T-helper 1 cell treated with Interleukin-12 subunit alpha and Interleukin-12 subunit beta and Interleukin-4 antibody, amounts not matched to agents 30 μg/mL and 1 μg/mL, for 36 hours (primary cell): Measurements from ENCODE around the gene NAPB.

ENCODE experiments used
- H3K27ac Mint-ChIP-seq: one replicate; pipeline ENCODE4 v1.8.0; 2021; ENCODE audit warnings: mild to moderate bottlenecking, mixed read lengths
- H3K27me3 Mint-ChIP-seq: one replicate; pipeline ENCODE4 v1.8.0; 2021; ENCODE audit warnings: low read depth, mixed read lengths
- H3K36me3 Mint-ChIP-seq: one replicate; pipeline ENCODE4 v1.8.0; 2021; ENCODE audit warnings: low read depth, mixed read lengths
- H3K4me1 Mint-ChIP-seq: one replicate; pipeline ENCODE4 v1.8.0; 2021; ENCODE audit warnings: low read depth, mixed read lengths
- H3K4me3 Mint-ChIP-seq: one replicate; pipeline ENCODE4 v1.8.0; 2021; ENCODE audit warnings: mild to moderate bottlenecking, moderate library complexity, mixed read lengths
- H3K9me3 Mint-ChIP-seq: one replicate; pipeline ENCODE4 v1.8.0; 2021; ENCODE audit warnings: mixed read lengths

The NAPB gene

DNA sequence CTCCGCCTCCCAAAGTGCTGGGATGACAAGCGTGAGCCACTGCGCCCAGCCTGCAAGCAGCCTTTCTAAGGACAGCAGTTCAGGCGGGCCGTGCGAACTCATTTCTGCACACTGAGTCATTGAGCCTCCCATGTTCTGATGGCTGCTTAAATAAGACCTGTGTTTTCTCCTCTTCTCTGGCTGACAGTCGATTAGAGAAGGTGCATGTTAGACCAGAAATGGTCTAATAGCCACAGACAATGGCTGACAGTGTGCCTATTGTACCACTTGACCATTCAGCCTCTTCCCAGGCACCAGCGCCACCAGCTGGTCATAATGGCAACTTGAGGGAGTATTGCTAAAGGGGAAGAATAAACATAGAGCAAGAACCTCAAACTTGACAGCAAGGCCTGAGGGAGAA, 25.2 kb upstream of the NAPB start:
- Mint-ChIP-seq H3K27me3 (peaks cover 9% of the 10 kb centered on the region), H3K4me3 (no peak overlapping the region), H3K4me1 (peaks cover 11% of the 10 kb centered on the region)

DNA sequence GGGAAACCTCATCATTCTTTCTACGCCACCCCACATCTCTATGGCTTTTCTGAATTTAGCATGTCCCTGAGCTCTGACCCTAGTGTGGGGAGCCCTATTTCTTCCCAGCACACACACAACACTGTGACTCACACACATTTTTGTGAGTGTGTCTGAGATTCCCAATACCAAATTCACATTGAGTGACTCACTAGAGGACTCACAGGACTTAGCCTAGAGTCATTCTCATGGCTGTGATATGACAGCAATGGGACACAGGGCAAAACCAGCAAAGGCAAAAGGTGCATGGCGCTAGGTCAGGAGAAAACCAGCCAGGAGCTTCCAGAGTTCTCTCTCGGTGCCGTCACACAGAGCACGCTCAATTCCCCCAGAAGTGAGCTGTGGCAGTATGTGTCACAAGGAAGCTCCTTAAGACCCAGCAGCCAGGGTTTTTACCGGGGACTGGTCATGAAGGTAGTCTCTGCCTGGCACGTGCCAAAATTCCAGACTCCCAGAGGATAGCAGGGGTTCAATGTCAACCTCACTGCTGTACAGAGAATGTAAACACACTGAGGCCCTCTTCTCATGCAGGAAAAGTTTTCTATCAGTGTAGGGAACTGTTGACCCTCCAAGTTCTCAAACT, 24.4 kb upstream of the NAPB start:
- peaks cover under 1% of the 10 kb centered on the region for H3K27me3 Mint-ChIP-seq
- no peaks in the 10 kb centered on the region for H3K9me3 Mint-ChIP-seq
- no peak overlapping the region for H3K4me3 Mint-ChIP-seq
- H3K27ac Mint-ChIP-seq: no peak overlapping the region
- H3K36me3 Mint-ChIP-seq: no peaks in the 10 kb centered on the region
- peaks cover 11% of the 10 kb centered on the region for H3K4me1 Mint-ChIP-seq

More for the DNA sequence above, 25.2 kb upstream of the NAPB start:
- Mint-ChIP-seq H3K9me3 (no peaks in the 10 kb centered on the region), H3K36me3 (no peaks in the 10 kb centered on the region), H3K27ac (no peak overlapping the region)

DNA sequence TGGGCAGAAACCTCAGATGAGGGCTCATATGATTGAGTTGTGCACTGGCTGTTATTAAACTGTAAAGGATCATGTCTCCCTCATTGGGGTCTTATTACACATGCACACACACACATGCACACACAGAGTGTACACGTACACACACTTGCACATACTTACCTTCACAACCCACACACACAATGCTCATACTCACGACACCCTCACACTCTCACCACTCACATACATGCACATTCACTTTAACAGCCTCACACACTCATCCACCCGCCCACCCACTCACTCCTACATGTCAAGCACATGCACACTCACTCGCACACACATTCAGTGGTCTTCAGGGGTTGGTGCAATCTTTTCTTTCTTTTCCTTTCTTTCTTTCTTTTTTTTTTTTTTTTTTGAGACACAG, 23.6 kb upstream of the NAPB start:
- Mint-ChIP-seq H3K9me3 (no peaks in the 10 kb centered on the region), H3K4me1 (peaks cover 8% of the 10 kb centered on the region), H3K36me3 (no peaks in the 10 kb centered on the region), H3K27me3 (no peaks in the 10 kb centered on the region), H3K27ac (no peak overlapping the region), H3K4me3 (no peak overlapping the region)

DNA sequence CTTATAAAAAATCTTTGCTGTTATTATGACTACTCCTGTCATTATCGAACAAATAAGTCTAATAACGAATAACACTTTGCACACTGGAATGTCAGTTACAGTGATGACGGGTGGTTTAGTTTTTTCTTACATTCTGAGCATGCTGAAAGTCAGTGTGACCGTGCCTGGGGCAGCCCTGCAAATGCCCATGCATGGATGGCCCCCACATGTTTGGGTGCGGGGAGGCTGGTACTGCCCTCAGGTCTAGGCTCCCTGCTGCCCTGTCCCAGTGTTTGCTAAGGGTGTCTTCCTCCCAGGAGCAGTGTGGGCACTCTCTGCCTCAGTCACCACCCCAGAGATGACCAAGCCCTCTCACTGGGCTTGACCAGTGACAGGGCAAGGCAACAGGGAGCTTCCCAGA, 21.1 kb upstream of the NAPB start:
- H3K27ac Mint-ChIP-seq: no peak overlapping the region
- no peaks in the 10 kb centered on the region for H3K36me3 Mint-ChIP-seq
- no peaks in the 10 kb centered on the region for H3K9me3 Mint-ChIP-seq
- no peaks in the 10 kb centered on the region for H3K4me1 Mint-ChIP-seq
- H3K4me3 Mint-ChIP-seq: no peak overlapping the region
- H3K27me3 Mint-ChIP-seq: peaks cover 4% of the 10 kb centered on the region

DNA sequence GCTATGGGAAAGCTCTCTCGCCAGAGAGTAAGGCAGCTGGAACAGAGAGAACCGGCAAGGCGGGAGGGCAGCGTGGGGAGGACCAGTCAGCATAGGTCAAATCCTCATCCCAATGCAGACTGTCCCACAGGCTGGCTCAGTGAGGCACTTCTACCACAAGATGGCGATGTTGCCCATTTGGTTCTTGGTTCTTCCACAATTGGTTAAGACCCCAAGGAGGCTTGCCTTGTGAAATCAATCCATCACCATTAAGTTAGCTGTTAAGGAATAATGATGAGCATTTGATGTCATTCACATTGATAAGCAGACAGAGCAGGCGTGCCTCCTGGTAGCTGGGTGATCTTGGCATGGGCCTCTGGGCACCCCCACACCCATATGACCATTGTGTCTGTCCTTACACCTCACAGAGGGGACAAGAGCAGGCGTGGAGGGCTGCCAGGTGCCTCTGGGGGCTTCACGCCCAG, 20.6 kb upstream of the NAPB start:
- peaks cover 4% of the 10 kb centered on the region for H3K27me3 Mint-ChIP-seq
- H3K27ac Mint-ChIP-seq: no peak overlapping the region
- no peak overlapping the region for H3K4me3 Mint-ChIP-seq
- H3K36me3 Mint-ChIP-seq: no peaks in the 10 kb centered on the region
- no peaks in the 10 kb centered on the region for H3K9me3 Mint-ChIP-seq
- H3K4me1 Mint-ChIP-seq: no peaks in the 10 kb centered on the region

DNA sequence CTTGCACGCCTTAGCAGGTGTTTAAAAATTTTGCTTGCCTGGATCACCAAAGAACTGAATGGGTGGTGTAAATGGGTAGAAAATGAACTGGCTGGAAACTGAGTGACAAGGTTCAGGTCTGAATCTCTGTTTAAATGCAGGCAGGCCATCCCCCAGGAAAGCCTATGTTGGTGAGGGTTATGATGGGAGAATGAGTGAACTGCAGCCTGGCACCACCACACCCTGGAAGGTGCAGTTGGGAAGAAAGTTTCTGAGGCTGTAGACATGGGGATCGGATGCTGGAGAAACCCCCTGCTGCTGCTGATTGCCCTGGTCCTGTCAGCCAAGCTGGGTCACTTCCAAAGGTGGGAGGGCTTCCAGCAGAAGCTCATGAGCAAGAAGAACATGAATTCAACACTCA, 18.7 kb upstream of the NAPB start:
- Mint-ChIP-seq H3K27ac (no peak overlapping the region), H3K27me3 (peaks cover 11% of the 10 kb centered on the region), H3K9me3 (no peaks in the 10 kb centered on the region), H3K36me3 (no peaks in the 10 kb centered on the region), H3K4me1 (no peaks in the 10 kb centered on the region), H3K4me3 (no peak overlapping the region)

DNA sequence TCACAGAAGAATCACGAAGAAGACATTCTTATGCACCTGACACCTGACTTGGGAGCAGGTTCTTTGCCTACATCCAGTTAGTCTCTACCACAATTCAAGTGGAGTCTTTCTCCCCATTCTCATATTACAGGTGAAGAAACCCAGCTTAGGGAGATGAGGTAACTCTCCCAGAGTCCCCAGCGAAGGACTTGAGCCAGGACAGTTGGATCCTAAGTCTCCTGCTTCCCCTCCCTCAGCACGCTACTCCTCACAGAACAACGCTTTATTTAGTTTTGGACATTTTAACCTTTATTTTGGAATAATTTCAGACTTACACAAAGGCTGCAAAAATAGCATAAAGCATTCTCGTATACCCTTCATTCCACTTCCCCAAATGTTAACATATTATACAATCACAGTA, 17.4 kb upstream of the NAPB start:
- H3K4me1 Mint-ChIP-seq: no peaks in the 10 kb centered on the region
- H3K27me3 Mint-ChIP-seq: peaks cover 16% of the 10 kb centered on the region
- no peak overlapping the region for H3K4me3 Mint-ChIP-seq
- H3K27ac Mint-ChIP-seq: no peak overlapping the region
- H3K36me3 Mint-ChIP-seq: no peaks in the 10 kb centered on the region
- H3K9me3 Mint-ChIP-seq: no peaks in the 10 kb centered on the region

DNA sequence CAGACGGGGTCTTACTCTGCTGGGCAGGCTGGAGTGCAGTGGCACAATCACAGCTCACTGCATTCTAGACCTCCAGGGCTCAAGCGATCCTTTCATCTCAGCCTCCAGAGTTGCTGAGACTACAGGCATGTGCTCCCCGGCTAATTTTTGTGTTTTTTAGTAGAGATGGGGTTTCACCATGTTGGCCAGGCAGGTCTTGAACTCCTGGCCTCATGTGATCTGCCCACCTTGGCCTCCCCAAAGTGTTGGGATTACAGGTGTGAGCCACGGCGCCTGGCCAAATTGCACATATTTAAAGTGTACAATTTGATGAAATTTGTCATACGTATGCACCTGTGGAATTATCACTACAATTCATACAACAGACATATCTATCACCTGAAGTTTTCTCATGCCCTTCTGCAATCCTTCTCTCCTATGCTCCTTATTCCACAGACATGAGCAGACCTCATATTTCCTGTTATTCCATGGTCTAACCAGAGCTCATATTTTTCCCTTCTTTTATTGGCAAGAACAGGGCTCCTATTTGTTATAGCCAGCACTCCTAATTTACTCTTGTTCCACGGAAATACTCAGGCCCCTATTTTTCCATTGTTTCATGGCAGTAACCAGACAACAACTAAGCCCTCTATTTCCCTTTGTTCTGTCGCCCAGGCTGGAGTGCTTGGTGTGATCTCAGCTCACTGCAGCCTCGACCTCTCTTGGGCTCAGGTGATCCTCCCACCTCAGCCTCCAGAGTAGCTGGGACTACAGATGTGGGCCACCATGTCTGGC, 16.0 kb upstream of the NAPB start:
- Mint-ChIP-seq H3K27me3 (peaks cover 16% of the 10 kb centered on the region), H3K4me3 (no peak overlapping the region), H3K9me3 (no peaks in the 10 kb centered on the region), H3K4me1 (no peaks in the 10 kb centered on the region), H3K27ac (no peak overlapping the region), H3K36me3 (no peaks in the 10 kb centered on the region)

DNA sequence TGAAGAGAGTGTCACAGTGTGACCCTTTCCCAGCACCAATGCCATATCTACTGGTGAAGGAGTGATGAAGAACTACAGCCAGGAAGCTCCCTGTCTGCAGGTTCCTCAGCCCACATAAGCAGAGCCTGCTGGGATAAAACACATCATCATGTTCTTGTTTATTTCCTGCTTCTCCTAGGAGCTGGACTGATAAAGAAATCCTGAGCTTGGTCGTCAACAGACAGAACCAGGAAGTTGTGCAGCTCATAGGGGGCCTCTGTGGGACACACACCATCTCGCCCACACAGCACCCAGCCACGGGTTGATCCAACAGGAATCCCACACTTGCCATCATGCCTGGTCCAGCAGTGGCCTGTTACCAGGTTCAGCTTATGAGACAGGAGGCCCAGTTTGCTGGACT, 15.4 kb upstream of the NAPB start:
- H3K27ac Mint-ChIP-seq: no peak overlapping the region

DNA sequence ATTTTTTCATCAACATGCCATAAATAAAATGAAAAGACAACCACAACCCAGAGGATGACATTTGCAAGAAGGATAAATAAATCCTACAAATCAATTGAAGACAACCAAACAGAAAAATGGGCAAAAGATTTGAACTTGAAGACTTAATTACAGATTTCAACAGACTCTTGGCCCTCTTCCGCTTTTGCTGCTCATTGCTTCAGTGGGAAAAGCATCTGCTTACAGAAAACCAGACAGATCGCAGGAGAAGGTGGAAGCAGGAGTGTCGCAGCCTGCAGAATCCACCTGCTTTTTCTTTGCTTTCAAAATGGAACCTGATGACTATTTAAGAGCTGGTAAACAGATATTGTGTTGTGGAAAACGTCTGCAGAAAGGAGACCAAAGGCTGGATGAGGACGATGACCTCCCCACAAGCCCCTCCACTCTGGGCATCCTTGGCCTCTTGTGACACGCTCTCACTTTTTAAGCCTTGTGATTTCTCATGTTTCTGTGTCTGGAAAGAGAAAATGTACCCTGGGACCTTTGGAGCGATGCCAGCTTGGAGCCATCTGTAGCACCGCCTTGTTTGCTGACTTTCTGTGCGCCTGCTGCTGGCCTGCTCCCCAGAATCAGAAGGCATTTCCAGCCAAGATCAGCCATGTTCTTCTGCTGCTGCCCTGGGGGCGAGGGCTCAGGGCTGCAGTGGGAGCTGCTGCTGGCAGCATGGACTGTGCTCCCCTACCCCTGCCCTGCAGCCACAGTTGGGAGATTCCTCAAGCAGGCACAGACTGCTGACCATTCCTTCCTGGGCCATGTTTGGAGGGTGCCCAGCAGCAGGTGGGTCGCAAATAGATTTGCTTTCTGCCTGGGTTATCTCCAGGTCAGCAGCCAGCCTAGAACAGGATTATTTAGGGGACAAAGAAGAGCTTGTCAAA, 14.6 kb upstream of the NAPB start:
- no peaks in the 10 kb centered on the region for H3K36me3 Mint-ChIP-seq
- no peak overlapping the region for H3K4me3 Mint-ChIP-seq

More for the DNA sequence above, 15.4 kb upstream of the NAPB start:
- Mint-ChIP-seq H3K4me3 (no peak overlapping the region), H3K4me1 (no peaks in the 10 kb centered on the region), H3K36me3 (no peaks in the 10 kb centered on the region), H3K27me3 (peaks cover 16% of the 10 kb centered on the region), H3K9me3 (no peaks in the 10 kb centered on the region)

DNA sequence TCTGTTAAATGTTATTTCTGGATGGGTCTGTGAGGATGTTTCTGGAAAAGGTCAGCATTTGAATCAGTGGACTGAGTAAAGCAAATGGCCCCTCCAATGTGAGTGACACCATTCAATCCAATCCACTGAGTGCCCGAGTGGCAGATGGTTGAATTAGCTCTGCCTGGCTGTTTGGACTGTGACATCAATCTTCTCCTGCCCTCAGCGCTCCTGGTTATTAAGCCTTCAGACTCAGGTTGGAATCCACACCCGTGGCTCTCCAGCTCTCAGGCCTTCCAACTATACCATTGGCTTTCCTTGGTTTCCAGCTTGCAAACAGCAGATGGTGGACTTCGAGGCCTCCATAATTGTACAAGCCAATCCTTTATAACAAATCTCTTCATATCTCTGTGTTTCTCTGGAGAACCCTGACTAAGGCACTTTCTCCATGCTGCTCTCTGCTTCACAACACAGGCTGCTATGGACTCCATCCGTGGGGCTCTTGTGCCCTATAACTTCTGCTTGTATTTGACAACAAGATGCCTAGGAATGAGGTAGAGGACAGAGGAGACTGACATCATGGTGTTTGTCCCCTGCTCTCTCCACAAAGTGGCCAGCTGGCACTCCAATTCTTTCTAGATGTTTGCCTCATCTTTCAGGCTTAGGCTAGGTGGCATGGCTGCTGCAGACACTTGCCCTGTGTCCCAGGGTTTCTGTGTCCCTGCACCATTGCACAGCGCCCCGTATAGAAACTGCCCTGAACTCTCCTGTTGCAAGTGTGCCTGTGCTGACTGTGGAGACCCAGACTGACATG, 13.4 kb upstream of the NAPB start:
- H3K9me3 Mint-ChIP-seq: no peaks in the 10 kb centered on the region
- no peaks in the 10 kb centered on the region for H3K36me3 Mint-ChIP-seq
- H3K4me3 Mint-ChIP-seq: no peak overlapping the region
- no peaks in the 10 kb centered on the region for H3K4me1 Mint-ChIP-seq
- H3K27me3 Mint-ChIP-seq: peaks cover 16% of the 10 kb centered on the region
- H3K27ac Mint-ChIP-seq: no peak overlapping the region

More for the DNA sequence above, 14.6 kb upstream of the NAPB start:
- Mint-ChIP-seq H3K27ac (no peak overlapping the region), H3K27me3 (peaks cover 16% of the 10 kb centered on the region), H3K9me3 (no peaks in the 10 kb centered on the region), H3K4me1 (no peaks in the 10 kb centered on the region)

DNA sequence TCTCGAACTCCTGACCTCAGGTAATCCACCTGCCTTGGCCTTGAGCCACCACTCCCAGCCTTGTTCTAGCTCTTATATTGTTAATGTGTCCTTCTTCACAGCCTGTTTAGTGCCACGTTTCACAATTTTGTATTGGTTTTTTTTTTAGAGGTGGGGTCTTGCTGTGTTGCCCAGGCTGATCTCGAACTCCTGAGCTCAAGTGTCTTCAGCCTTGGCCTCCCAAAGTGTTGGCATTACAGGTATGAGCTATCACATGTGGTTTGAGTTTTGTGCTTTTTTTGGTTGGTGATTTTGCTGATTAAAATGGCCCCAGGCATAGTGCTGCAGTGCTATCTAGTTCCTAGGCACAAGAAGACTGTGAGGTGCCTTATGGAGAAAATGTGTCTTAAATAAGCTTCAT, 12.3 kb upstream of the NAPB start:
- Mint-ChIP-seq H3K9me3 (no peaks in the 10 kb centered on the region), H3K4me1 (no peaks in the 10 kb centered on the region), H3K4me3 (no peak overlapping the region), H3K27ac (no peak overlapping the region), H3K27me3 (peaks cover 16% of the 10 kb centered on the region), H3K36me3 (no peaks in the 10 kb centered on the region)

DNA sequence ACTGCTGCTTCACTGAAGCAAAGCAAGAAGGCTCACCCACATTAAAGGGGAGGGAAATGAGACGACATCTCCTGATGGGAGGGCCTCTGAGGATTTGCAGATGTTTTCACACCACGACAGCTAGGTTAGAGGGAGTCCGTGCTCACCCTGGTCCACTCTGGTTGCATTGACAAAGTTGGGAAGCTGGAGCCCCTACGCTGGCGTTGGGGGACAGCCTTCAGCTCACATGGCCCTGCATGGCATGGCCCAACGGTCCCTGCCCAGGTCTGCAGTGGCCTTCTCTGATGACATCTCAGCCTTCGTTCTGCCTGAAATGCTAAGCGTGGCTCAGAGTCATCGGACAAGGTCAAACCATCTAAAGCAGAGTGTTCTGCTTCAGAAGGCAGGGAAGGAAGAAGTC, 3.8 kb upstream of the NAPB start:
- Mint-ChIP-seq H3K36me3 (peaks cover under 1% of the 10 kb centered on the region), H3K27ac (no peak overlapping the region), H3K4me1 (peaks cover 14% of the 10 kb centered on the region), H3K27me3 (peaks cover 5% of the 10 kb centered on the region), H3K4me3 (no peak overlapping the region), H3K9me3 (no peaks in the 10 kb centered on the region)
